ENCODE data around the gene HEATR1.

HEATR1 gene

GRCh38 chr1:236535662-236536161 lies 68.6 kb downstream of the HEATR1 start:
- DNase-seq: peak; percentile 95

GRCh38 chr1:236535190-236535589 lies 69.1 kb downstream of the HEATR1 start:
- no peak for DNase-seq

- no peak for DNase-seq
Measured at GRCh38 chr1:236534151-236534651, 70.1 kb downstream of the HEATR1 start.

GRCh38 chr1:236532850-236533249 lies 71.5 kb downstream of the HEATR1 start:
- no peak for DNase-seq

- DNase-seq: no peak
Measured at GRCh38 chr1:236530959-236531358, 73.4 kb downstream of the HEATR1 start.

GRCh38 chr1:236530286-236530685 lies 74.0 kb downstream of the HEATR1 start:
- no peak for DNase-seq

GRCh38 chr1:236526079-236526478 lies 78.2 kb downstream of the HEATR1 start:
- DNase-seq: no peak

- no peak for DNase-seq
Measured at GRCh38 chr1:236524895-236525184, 79.5 kb downstream of the HEATR1 start.

GRCh38 chr1:236524142-236524894 lies 80.0 kb downstream of the HEATR1 start:
- DNase-seq: peak; percentile 89

- peak; percentile 76 for DNase-seq
Measured at GRCh38 chr1:236523704-236524141, 80.6 kb downstream of the HEATR1 start, which contains the start of gene LGALS8. Gene LGALS8, plus strand, starts transcription at chr1:236523982. Its CDS starts 2,089 bp downstream, at chr1:236526071.

GRCh38 chr1:236522937-236523703 lies 81.2 kb downstream of the HEATR1 start:
- DNase-seq: no peak

- no peak for DNase-seq
Measured at GRCh38 chr1:236520445-236521005, 83.8 kb downstream of the HEATR1 start.

GRCh38 chr1:236518322-236518721 lies 86.0 kb downstream of the HEATR1 start:
- no peak for DNase-seq

GRCh38 chr1:236516929-236517704 lies 87.2 kb downstream of the HEATR1 start:
- no peak for DNase-seq

- no peak for DNase-seq
Measured at GRCh38 chr1:236515443-236515958, 88.8 kb downstream of the HEATR1 start.

- no peak for DNase-seq
Measured at GRCh38 chr1:236514703-236515442, 89.4 kb downstream of the HEATR1 start.

- no peak for DNase-seq
Measured at GRCh38 chr1:236511735-236512418, 92.4 kb downstream of the HEATR1 start.

GRCh38 chr1:236509647-236510401 lies 94.5 kb downstream of the HEATR1 start:
- DNase-seq: peak; percentile 22

GRCh38 chr1:236509203-236509602 lies 95.1 kb downstream of the HEATR1 start:
- DNase-seq: no peak

GRCh38 chr1:236508593-236509027 lies 95.7 kb downstream of the HEATR1 start:
- no peak for DNase-seq

Measured in OCI-M1 (cell line).